Epithelial cell of esophagus (primary cell): ENCODE measurements around the gene TRAPPC6A.
"Not testable (repeated sequence)": the region's sequence is repeated elsewhere in the genome, so short reads cannot be mapped to it uniquely, and the experiment has no call there.

Experiments used
- DNase-seq: peaks from one replicate; pipeline ENCODE4 v3.0.0; 2010; ENCODE audit warnings: low read depth
- H3K4me3 ChIP-seq: 2 replicates; pipeline ENCODE4 v1.5.1; 2011; ENCODE audit warnings: mild to moderate bottlenecking, low read length, control low read depth
- TF ChIP-seq, protein P1 (sequence below): IDR thresholded peaks from 2 replicates; pipeline ENCODE4 v1.5.1; 2011; ENCODE audit warnings: low read depth, mild to moderate bottlenecking, low read length, control low read depth, inconsistent platforms; ENCODE audit not compliant: insufficient read depth; ENCODE audit errors: missing control alignments

TRAPPC6A gene

DNA sequence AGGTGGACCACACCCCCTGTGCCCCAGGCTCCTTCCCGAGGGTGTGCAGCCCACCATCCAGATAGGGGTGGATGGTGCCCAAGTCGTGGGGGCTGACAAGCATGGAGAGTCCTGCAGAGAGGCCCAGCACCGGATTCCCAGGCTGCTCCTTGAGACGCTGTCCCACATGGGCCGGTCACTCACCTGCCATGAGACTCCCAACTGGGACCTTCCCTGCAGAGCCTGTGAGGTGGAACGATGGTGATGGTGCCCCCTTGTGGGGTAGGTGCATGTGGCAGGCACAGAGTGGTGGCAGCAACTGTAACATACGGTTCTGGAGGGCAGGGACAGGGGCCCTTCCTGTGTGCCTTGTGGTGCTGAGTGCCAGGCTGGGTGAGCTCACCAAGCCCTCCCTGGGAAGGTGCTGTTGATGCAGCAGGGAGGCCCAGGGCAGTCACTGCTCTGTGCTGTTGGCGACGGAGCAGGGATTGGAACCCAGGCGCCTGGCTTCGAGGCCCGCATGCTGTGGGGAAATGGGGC is 52.0 kb downstream of the TRAPPC6A start:
- H3K4me3 ChIP-seq, result no peak overlapping the region
- TF ChIP-seq, protein P1, sequence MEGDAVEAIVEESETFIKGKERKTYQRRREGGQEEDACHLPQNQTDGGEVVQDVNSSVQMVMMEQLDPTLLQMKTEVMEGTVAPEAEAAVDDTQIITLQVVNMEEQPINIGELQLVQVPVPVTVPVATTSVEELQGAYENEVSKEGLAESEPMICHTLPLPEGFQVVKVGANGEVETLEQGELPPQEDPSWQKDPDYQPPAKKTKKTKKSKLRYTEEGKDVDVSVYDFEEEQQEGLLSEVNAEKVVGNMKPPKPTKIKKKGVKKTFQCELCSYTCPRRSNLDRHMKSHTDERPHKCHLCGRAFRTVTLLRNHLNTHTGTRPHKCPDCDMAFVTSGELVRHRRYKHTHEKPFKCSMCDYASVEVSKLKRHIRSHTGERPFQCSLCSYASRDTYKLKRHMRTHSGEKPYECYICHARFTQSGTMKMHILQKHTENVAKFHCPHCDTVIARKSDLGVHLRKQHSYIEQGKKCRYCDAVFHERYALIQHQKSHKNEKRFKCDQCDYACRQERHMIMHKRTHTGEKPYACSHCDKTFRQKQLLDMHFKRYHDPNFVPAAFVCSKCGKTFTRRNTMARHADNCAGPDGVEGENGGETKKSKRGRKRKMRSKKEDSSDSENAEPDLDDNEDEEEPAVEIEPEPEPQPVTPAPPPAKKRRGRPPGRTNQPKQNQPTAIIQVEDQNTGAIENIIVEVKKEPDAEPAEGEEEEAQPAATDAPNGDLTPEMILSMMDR, result peak; percentile 81
- DNase-seq, result peak; percentile 73

DNA sequence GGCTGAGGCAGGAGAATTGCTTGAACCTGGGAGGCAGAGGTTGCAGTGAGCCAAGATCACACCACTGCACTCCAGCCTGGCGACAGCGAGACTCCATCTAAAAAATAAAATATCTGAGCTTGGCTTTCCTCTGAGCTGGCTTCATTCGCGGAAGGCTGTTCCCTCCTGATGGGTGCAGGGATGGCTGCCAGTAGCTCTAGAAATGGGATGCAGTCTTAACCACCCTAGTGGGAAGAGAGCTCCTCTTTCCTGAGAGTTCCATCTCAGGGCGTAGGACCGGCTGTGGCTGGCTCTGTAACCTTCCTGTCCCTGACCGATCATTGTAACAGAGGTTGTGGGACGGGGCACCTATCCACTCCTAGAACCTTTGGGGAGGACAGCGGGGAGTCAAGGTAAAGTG is 52.7 kb downstream of the TRAPPC6A start:
- TF ChIP-seq, protein P1, result no peak
- DNase-seq, result no peak
- H3K4me3 ChIP-seq, result no peak overlapping the region

DNA sequence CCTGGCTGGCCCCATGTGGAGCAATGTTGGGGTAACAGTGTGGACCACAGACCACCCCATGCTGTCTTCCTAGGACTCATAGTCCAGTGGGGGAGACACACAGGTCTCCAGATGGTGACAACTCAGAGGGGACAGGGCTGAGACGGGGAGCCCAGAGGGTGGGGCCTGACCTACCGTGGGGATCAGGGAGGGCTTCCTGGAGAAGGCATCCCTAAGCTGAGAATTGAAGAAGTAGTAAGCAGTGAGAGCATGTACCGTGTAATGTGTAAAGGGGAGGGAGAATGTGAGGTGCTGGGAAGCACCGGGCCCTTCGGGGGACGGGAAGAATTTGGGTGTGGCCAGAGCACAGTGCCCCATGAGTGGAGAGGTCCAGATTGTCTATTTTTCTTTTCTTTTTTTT is 54.0 kb downstream of the TRAPPC6A start:
- TF ChIP-seq, protein P1, result no peak
- no peak overlapping the region for H3K4me3 ChIP-seq
- DNase-seq, result no peak

DNA sequence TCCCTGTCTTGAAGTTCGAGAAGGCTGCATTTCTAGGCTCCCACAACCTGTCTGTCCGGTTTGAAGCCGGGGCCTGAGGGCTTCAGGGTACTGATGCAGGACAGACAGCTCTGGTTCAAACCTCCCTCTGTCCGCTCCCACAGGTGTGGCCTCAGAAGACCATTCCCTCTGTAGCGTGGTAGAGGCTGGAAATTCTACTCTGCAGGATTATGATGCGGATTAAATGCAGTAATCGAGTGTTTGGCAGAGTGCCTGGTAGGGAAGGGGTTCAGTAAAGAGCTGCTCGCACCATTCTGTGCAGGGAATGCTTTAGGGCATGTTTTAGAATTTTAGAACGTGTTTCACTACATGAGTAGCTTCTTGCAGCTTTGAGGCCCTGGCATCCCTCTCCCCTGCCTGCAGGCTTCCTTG is 54.6 kb downstream of the TRAPPC6A start:
- DNase-seq, result peak; percentile 90
- TF ChIP-seq, protein P1, result no peak
- no peak overlapping the region for H3K4me3 ChIP-seq

DNA sequence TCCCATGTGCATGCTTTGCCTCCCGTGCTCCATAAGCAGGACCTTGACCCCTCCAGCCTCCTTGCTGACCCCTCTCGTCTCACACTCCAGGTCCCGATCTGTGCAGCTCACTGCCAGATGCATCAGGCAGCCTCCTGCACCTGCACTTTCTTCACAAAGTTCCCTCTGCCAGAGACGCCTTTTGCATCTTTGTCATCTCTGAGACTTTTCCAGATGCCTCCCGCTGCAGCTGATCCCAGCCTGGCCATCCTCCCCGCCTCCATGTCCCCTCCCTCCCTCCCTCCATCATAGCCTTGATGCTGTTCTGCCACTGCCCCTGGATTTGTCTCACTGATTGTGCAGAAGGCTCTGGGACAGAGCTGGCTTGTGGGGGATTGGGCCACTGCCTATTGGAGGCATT is 55.2 kb downstream of the TRAPPC6A start:
- no peak overlapping the region for H3K4me3 ChIP-seq
- no peak for DNase-seq
- TF ChIP-seq, protein P1, result no peak

DNA sequence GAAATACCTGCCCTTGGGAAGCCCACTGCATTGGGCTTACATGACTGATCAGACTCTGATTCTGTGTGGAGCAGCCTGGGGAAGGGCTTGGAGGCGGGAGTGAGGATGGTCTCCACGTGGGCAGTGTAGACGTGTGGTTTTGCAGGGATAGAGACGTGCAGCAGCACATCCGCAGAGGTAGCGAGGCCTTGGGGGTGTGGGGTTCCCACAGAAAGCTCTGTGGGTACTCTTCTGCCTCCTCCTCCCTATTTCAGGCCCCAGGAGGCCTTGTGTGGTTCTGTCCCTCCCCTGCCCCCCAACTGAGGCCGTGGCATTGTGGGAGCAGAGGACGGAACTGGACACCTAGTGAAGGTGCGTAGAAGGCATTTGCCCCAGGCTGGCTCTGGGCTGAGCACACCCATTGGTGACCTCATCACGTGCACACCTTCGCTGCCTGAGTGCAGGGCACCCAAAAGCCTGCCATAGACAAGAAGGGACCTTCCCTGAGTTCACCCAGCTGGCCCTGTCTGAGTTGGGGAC is 56.2 kb downstream of the TRAPPC6A start:
- TF ChIP-seq, protein P1, result no peak
- no peak overlapping the region for H3K4me3 ChIP-seq
- peak; percentile 29 for DNase-seq

DNA sequence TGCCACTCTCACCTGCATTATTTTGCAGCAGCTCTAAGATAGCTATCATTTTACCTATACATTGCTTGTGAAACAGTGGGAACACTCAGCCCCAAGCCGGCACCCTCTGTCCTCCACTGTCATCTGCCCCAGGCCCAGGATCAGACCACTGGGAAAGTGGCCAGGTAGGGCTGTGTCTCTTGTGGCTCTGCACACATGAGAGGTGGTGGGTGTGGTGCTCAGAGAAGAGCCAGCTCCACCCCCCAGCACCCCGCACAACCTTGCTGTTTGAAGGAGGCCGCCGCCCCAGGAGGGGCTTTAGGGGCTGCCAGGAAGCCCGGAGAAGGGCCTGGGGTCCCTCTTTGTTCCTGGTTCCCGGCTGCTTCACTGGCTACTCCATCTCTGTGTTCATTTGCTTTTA is 58.5 kb downstream of the TRAPPC6A start:
- no peak for DNase-seq

DNA sequence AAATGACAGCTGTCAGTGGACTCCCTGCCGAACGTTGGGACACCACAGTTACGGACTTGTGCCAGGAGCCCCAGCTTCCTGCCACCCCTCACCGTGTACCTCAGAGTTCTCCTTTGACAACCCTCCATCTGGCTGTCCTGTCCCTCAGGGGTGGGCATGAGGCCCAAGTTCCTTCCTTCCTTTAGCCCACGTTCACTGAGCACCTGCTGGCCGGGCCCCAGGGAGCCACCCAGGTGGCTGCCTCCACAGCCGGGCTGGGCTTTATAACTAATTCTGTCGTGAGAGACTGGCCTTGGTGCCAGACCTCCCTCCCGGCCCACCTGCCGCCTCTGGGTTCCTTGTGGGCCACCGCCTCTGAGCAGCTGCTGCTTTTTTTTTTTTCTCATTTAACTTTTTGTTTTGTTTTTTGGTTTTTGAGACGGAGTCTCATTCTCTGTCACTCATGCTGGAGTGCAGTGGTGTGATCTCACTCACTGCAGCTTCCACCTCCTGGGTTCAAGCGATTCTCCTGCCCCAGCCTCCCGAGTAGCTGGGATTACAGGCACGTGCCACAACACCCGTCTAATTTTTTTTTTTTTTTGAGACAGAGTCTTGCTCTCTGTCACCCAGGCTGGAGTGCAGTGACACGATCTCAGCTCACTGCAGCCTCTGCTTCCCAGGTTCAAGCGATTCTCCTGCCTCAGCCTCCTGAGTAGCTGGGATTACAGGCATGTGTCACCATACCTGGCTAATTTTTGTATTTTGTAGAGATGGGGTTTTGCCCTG is 59.3 kb downstream of the TRAPPC6A start:
- H3K4me3 ChIP-seq, DNase-seq: not testable (repeated sequence)

More for the DNA sequence above, 58.5 kb downstream of the TRAPPC6A start:
- TF ChIP-seq, protein P1, result no peak
- H3K4me3 ChIP-seq, result no peak overlapping the region
